H1 (cell line): ENCODE results near the gene CARD11. TPM values are rescaled to one million over a fixed set of nuclear protein-coding genes. Genes with fewer than 3 reads are reported as not detected.

Experiments used
- CTCF ChIA-PET: fragments of 300-600 bp; sonication (Branson Sonifier 250); formaldehyde crosslinking; loops from one replicate; lab custom pipeline; 2021; ENCODE audit not compliant: partially characterized antibody; lab: Charles Lee
- POLR2A ChIA-PET: fragments of 300-600 bp; sonication (Branson Sonifier 250); formaldehyde crosslinking; loops from one replicate; lab custom pipeline; 2021; ENCODE audit warnings: inconsistent platforms; ENCODE audit not compliant: partially characterized antibody; lab: Charles Lee
- DNase-seq, 2 experiments: peaks; one replicate each; pipeline versions ENCODE4 v3.0.0 to v3.0.0-alpha.2; 2010 to 2022; ENCODE audit warnings: low spot score in 2 of 2, low read depth in 1 of 2, mixed read lengths in 1 of 2
- FAIRE-seq: peaks from 2 replicates; lab custom pipeline; 2011; peaks lifted over from hg19 to GRCh38; lab: Jason Lieb, UNC
- H2AFZ ChIP-seq: 2 replicates; pipeline ENCODE4 v1.8.1; 2012; ENCODE audit warnings: low read length, inconsistent platforms
- H2AK5ac ChIP-seq: 2 replicates; pipeline ENCODE4 v1.6.1; 2013; ENCODE audit warnings: low read depth, low read length
- H2BK120ac ChIP-seq: replicated peaks from 2 replicates; pipeline ENCODE3; 2013; ENCODE audit warnings: low read depth, low read length, inconsistent platforms
- H2BK12ac ChIP-seq: 2 replicates; pipeline ENCODE4 v1.6.1; 2013; ENCODE audit warnings: low read depth, low read length
- H2BK15ac ChIP-seq: 2 replicates; pipeline ENCODE4 v1.6.1; 2013; ENCODE audit warnings: low read length
- H2BK20ac ChIP-seq: 2 replicates; pipeline ENCODE4 v1.6.1; 2013; ENCODE audit warnings: low read length
- H2BK5ac ChIP-seq: 2 replicates; pipeline ENCODE4 v1.6.1; 2013; ENCODE audit warnings: low read depth, low read length
- H3K14ac ChIP-seq: 2 replicates; pipeline ENCODE4 v1.6.1; 2013; ENCODE audit warnings: inconsistent platforms; ENCODE audit not compliant: insufficient read length
- H3K18ac ChIP-seq: 2 replicates; pipeline ENCODE4 v1.6.1; 2013; ENCODE audit warnings: low read length; ENCODE audit errors: extremely low read depth
- H3K23ac ChIP-seq: 2 replicates; pipeline ENCODE4 v1.6.1; 2013; ENCODE audit warnings: inconsistent platforms; ENCODE audit not compliant: insufficient read length
- H3K23me2 ChIP-seq: 2 replicates; pipeline ENCODE4 v1.6.1; 2013; ENCODE audit warnings: low read depth, low read length
- H3K27ac ChIP-seq: 2 replicates; pipeline ENCODE4 v1.6.1; 2011; ENCODE audit warnings: low read depth, low read length, inconsistent platforms
- H3K27me3 ChIP-seq, 4 experiments: replicated peaks in 1 of 4; 1 replicate in 1 of 4; 2 replicates in 3 of 4; pipeline versions ENCODE4 v1.6.1 to v1.8.1; 2011 to 2013; ENCODE audit warnings: low read length in 3 of 4, mild to moderate bottlenecking in 3 of 4, inconsistent platforms in 2 of 4, mixed read lengths in 2 of 4, moderate library complexity in 1 of 4; ENCODE audit not compliant: control insufficient read depth in 3 of 4, insufficient read depth in 3 of 4; ENCODE audit errors: extremely low read depth in 1 of 4
- H3K36me3 ChIP-seq, 4 experiments: 2 replicates each; pipeline versions ENCODE4 v1.6.1 to v1.8.1; 2011 to 2013; ENCODE audit warnings: mild to moderate bottlenecking in 4 of 4, low read length in 3 of 4, moderate library complexity in 2 of 4, control low read depth in 1 of 4, inconsistent platforms in 1 of 4; ENCODE audit not compliant: insufficient read depth in 4 of 4, control insufficient read depth in 2 of 4
- H3K4ac ChIP-seq: replicated peaks from 2 replicates; pipeline ENCODE3; 2013; ENCODE audit warnings: low read length, low read depth, mixed read lengths, inconsistent platforms; ENCODE audit not compliant: insufficient read length
- H3K4me1 ChIP-seq, 4 experiments: replicated peaks in 1 of 4; 1 replicate in 1 of 4; 2 replicates in 3 of 4; pipeline versions ENCODE4 v1.6.1 to v1.8.1; 2011 to 2013; ENCODE audit warnings: low read length in 3 of 4, inconsistent platforms in 2 of 4, mixed read lengths in 1 of 4; ENCODE audit not compliant: insufficient read depth in 4 of 4, control insufficient read depth in 3 of 4
- H3K4me2 ChIP-seq, 2 experiments: 2 replicates each; pipeline versions ENCODE4 v1.6.1 to v1.8.1; 2011 to 2013; ENCODE audit warnings: low read depth in 2 of 2, low read length in 2 of 2, control low read depth in 1 of 2, inconsistent platforms in 1 of 2, mild to moderate bottlenecking in 1 of 2; ENCODE audit not compliant: insufficient read depth in 1 of 2
- H3K4me3 ChIP-seq, 4 experiments: fragments of 200-600, 300-600 bp in 1 of 4; sonication (generic), shearing (Covaris generic), sonication (Bioruptor Twin) in 1 of 4; 2 replicates each; pipeline versions ENCODE4 v1.5.1 to v1.8.1; 2011 to 2016; ENCODE audit warnings: low read length in 4 of 4, low read depth in 3 of 4, control low read depth in 2 of 4, inconsistent platforms in 2 of 4, mild to moderate bottlenecking in 2 of 4, mixed read lengths in 1 of 4, moderate library complexity in 1 of 4; ENCODE audit not compliant: insufficient read depth in 2 of 4; ENCODE audit errors: extremely low read depth in 1 of 4
- H3K56ac ChIP-seq: replicated peaks from 2 replicates; pipeline ENCODE3; 2013; ENCODE audit warnings: low read depth, mild to moderate bottlenecking, mixed read lengths, low read length, inconsistent platforms; ENCODE audit not compliant: insufficient read length
- H3K79me1 ChIP-seq: 2 replicates; pipeline ENCODE4 v1.6.1; 2013; ENCODE audit warnings: low read depth, low read length, control low read depth
- H3K79me2 ChIP-seq, 2 experiments: 2 replicates each; pipeline versions ENCODE4 v1.6.1 to v1.8.1; 2012 to 2013; ENCODE audit warnings: low read length in 2 of 2, mild to moderate bottlenecking in 2 of 2, inconsistent platforms in 1 of 2; ENCODE audit not compliant: insufficient read depth in 2 of 2, control insufficient read depth in 1 of 2
- H3K9ac ChIP-seq, 4 experiments: replicated peaks in 1 of 4; 1 replicate in 1 of 4; 2 replicates in 3 of 4; pipeline versions ENCODE4 v1.6.1 to v1.8.1; 2011 to 2013; ENCODE audit warnings: low read depth in 3 of 4, low read length in 3 of 4, control low read depth in 2 of 4, mild to moderate bottlenecking in 2 of 4, moderate library complexity in 2 of 4, inconsistent platforms in 1 of 4; ENCODE audit errors: extremely low read depth in 1 of 4
- H3K9me3 ChIP-seq, 2 experiments: 2 replicates each; pipeline versions ENCODE4 v1.6.1 to v1.8.1; 2012 to 2013; ENCODE audit warnings: mild to moderate bottlenecking in 2 of 2, moderate library complexity in 2 of 2, control low read depth in 1 of 2, inconsistent platforms in 1 of 2, low read depth in 1 of 2, low read length in 1 of 2, mixed read lengths in 1 of 2; ENCODE audit not compliant: insufficient read depth in 2 of 2
- H4K20me1 ChIP-seq, 2 experiments: replicated peaks in 1 of 2; 2 replicates each; pipeline versions ENCODE3 to v1.8.1; 2011 to 2013; ENCODE audit warnings: inconsistent platforms in 2 of 2, low read length in 2 of 2, mild to moderate bottlenecking in 1 of 2; ENCODE audit not compliant: insufficient read depth in 2 of 2, control insufficient read depth in 1 of 2
- H4K5ac ChIP-seq: 2 replicates; pipeline ENCODE4 v1.6.1; 2013; ENCODE audit warnings: low read length, low read depth, mixed read lengths, inconsistent platforms; ENCODE audit not compliant: insufficient read length
- H4K8ac ChIP-seq: 2 replicates; pipeline ENCODE4 v1.8.0; 2013; ENCODE audit warnings: mild to moderate bottlenecking, moderate library complexity, low read length, inconsistent platforms; ENCODE audit not compliant: insufficient read depth; ENCODE audit errors: extremely low read depth
- H4K91ac ChIP-seq: replicated peaks from 2 replicates; pipeline ENCODE3; 2013; ENCODE audit warnings: low read length, mixed read lengths, inconsistent platforms; ENCODE audit not compliant: insufficient read length
- EP300 ChIP-seq, 2 experiments: IDR thresholded peaks; 1 replicate in 1 of 2; 2 replicates in 1 of 2; pipeline ENCODE4 v1.6.1; 2011 to 2012; ENCODE audit warnings: low read depth in 2 of 2, low read length in 2 of 2, mild to moderate bottlenecking in 2 of 2, borderline replicate concordance in 1 of 2, inconsistent platforms in 1 of 2, moderate library complexity in 1 of 2
- HDAC2 ChIP-seq, 2 experiments: fragments of 300-600 bp in 1 of 2; sonication (generic) in 1 of 2; IDR thresholded peaks; 2 replicates each; pipeline ENCODE4 v1.6.1; 2011 to 2012; ENCODE audit warnings: low read depth in 2 of 2, low read length in 2 of 2, mild to moderate bottlenecking in 2 of 2, moderate library complexity in 2 of 2, borderline replicate concordance in 1 of 2, inconsistent platforms in 1 of 2
- KDM5A ChIP-seq: fragments of 200-600 bp; IDR thresholded peaks from 2 replicates; pipeline ENCODE4 v1.7.1; 2012; ENCODE audit warnings: mild to moderate bottlenecking, low read length, inconsistent platforms, mixed read lengths
- NRF1 ChIP-seq: IDR thresholded peaks from 2 replicates; pipeline ENCODE4 v1.6.1; 2011; ENCODE audit warnings: mild to moderate bottlenecking, low read depth, low read length, improper control_type of control experiment
- POU5F1 ChIP-seq: IDR thresholded peaks from 2 replicates; pipeline ENCODE4 v1.6.1; 2011; ENCODE audit warnings: low read depth, mild to moderate bottlenecking, low read length, moderate library complexity
- SIRT6 ChIP-seq: IDR thresholded peaks from one replicate; pipeline ENCODE4 v1.7.1; 2012; ENCODE audit warnings: low read length, inconsistent platforms
- TAF7 ChIP-seq: optimal IDR thresholded peaks from 2 replicates; pipeline ENCODE3; 2011; ENCODE audit warnings: low read depth, mild to moderate bottlenecking, inconsistent platforms, low read length, moderate library complexity, borderline replicate concordance
- WGBS, 2 experiments: shearing (Covaris generic) in 1 of 2; methylation state at CpG; one replicate each; pipeline versions ENCODE4 v1.1.6 to v1.1.7; 2013 to 2015; ENCODE audit warnings: low lambda C conversion rate in 2 of 2, mixed read lengths in 2 of 2, inconsistent platforms in 1 of 2, low coverage in 1 of 2, missing lambda C conversion rate in 1 of 2; ENCODE audit not compliant: insufficient replicate concordance in 2 of 2, insufficient coverage in 1 of 2, insufficient read length in 1 of 2; ENCODE audit errors: extremely low coverage in 1 of 2, missing lambda C conversion rate in 1 of 2; 5-methylcytosine and 5-hydroxymethylcytosine counted together
- polyA plus RNA-seq, 7 experiments: library from polyadenylated mRNA; depleted of rRNA in 3 of 7; stranded (reverse) in 5 of 7; unstranded in 2 of 7; fragments of >200 nt in 5 of 7; fragments of 200-250 nt in 2 of 7; gene quantifications; 1 replicate in 5 of 7; 2 replicates in 1 of 7; 4 replicates in 1 of 7; pipeline versions ENCODE4 v1.2.1 to v1.2.3, GENCODE V29; 2011 to 2013; ENCODE audit warnings: missing spikeins in 2 of 7, mixed read lengths in 2 of 7
- total RNA-seq: library from RNA; stranded (reverse); fragmentation: NEBNext Ultra II Directional; extraction: Animal tissue kit (Norgen Biotek cat#: 25700); gene quantifications from 2 replicates; pipeline ENCODE4 v1.2.1, GENCODE V29; 2021
- TF ChIP-seq, protein P1 (sequence below): IDR thresholded peaks from 2 replicates; pipeline ENCODE4 v1.6.1; 2012; ENCODE audit warnings: inconsistent platforms
- TF ChIP-seq, protein P2 (sequence below), 3 experiments: IDR thresholded peaks; 1 replicate in 2 of 3; 2 replicates in 1 of 3; pipeline versions ENCODE4 v1.5.1 to v1.6.1; 2011; ENCODE audit warnings: low read length in 3 of 3, mild to moderate bottlenecking in 3 of 3, inconsistent platforms in 2 of 3, low read depth in 1 of 3, moderate library complexity in 1 of 3; ENCODE audit not compliant: insufficient read depth in 1 of 3; ENCODE audit errors: control extremely low read depth in 1 of 3
- TF ChIP-seq, protein P3 (sequence below): IDR thresholded peaks from 2 replicates; pipeline ENCODE4 v1.6.1; 2012; ENCODE audit warnings: inconsistent platforms

The CARD11 gene
- total and polyA plus RNA-seq, 2 of the 8 experiments (the other 6 are each of a cell fraction or from before 2014, with no cell fraction given), result 12.6 to 29.8 TPM

DNA sequence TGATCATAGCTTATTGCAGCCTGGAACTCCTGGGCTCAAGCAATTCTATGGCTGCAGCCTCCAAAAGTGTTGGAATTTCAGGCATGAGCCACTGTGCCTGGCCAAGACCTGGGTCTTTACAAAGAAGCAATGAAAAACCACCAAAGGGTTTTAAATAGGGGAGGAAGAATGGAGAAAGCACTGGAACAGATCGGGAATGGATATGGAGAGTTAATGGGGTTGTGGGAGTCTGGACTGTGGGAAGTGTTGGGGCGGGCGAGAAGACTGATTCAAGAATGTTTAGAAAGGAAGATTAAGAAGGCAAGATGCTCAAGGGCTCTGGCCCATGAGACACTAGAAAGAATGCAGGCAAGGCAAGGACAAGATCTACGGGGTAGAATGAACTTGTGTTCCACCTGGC, 98.5 kb downstream of the CARD11 start:
- Histone ChIP-seq H4K20me1 (no peaks in the 10 kb centered on the region), H3K4ac (no peak overlapping the region), H3K9me3 (peaks cover 0 to 14% of the 10 kb centered on the region in 2 experiments; a peak in 3 of 4 replicates), H3K79me1 (no peaks in the 10 kb centered on the region), H3K79me2 (no peaks in the 10 kb centered on the region), H2BK20ac (no peak overlapping the region), H3K27me3 (peaks cover 0 to 2% (median 0%) of the 10 kb centered on the region in 4 experiments; a peak in 1 of 7 replicates), H3K4me3 (no peak overlapping the region), H3K36me3 (no peaks in the 10 kb centered on the region; a peak in 2 of 8 replicates), H3K4me1 (no peaks in the 10 kb centered on the region), H3K23me2 (peaks cover 2% of the 10 kb centered on the region; the same call in 1 of the 2 replicates), H2AK5ac (no peak overlapping the region), H2BK120ac (no peak overlapping the region), H2BK12ac (no peak overlapping the region), H3K18ac (no peak overlapping the region), H2BK15ac (no peak overlapping the region), H4K5ac (no peak overlapping the region), H3K27ac (no peak overlapping the region), H3K4me2 (no peak overlapping the region), H2BK5ac (no peak overlapping the region), H2AFZ (no peak overlapping the region), H3K14ac (no peak overlapping the region), H3K9ac (no peak overlapping the region), H3K56ac (no peak overlapping the region), H4K91ac (no peak overlapping the region), H4K8ac (no peak overlapping the region), H3K23ac (no peak overlapping the region)
- 96% methylated on average over 4 of the region's 4 CpGs; no CpG with 5 or more reads in 1 of the 2 experiments for WGBS, 2 experiments
- POLR2A ChIA-PET, result no interaction called here
- DNase-seq, result no peak
- FAIRE-seq, result no peak
- CTCF ChIA-PET, result no interaction called here
- TF ChIP-seq POU5F1, result no peak
- TF ChIP-seq, protein P1, sequence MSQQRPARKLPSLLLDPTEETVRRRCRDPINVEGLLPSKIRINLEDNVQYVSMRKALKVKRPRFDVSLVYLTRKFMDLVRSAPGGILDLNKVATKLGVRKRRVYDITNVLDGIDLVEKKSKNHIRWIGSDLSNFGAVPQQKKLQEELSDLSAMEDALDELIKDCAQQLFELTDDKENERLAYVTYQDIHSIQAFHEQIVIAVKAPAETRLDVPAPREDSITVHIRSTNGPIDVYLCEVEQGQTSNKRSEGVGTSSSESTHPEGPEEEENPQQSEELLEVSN, result no peak
- TF ChIP-seq EP300 (IDR thresholded peaks at IDR 0.05; ENCODE audit: borderline replicate concordance in 1 of 2, low read depth in 2 of 2, low read length in 2 of 2), result no peak
- TF ChIP-seq, protein P2, sequence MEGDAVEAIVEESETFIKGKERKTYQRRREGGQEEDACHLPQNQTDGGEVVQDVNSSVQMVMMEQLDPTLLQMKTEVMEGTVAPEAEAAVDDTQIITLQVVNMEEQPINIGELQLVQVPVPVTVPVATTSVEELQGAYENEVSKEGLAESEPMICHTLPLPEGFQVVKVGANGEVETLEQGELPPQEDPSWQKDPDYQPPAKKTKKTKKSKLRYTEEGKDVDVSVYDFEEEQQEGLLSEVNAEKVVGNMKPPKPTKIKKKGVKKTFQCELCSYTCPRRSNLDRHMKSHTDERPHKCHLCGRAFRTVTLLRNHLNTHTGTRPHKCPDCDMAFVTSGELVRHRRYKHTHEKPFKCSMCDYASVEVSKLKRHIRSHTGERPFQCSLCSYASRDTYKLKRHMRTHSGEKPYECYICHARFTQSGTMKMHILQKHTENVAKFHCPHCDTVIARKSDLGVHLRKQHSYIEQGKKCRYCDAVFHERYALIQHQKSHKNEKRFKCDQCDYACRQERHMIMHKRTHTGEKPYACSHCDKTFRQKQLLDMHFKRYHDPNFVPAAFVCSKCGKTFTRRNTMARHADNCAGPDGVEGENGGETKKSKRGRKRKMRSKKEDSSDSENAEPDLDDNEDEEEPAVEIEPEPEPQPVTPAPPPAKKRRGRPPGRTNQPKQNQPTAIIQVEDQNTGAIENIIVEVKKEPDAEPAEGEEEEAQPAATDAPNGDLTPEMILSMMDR (IDR thresholded peaks at IDR 0.05; ENCODE audit: control extremely low read depth in 1 of 3, insufficient read depth in 1 of 3, low read depth in 1 of 3, low read length in 3 of 3), result no peak
- no peak for TF ChIP-seq HDAC2 (IDR thresholded peaks at IDR 0.05; ENCODE audit: borderline replicate concordance in 1 of 2, low read depth in 2 of 2, low read length in 2 of 2)
- TF ChIP-seq, protein P3, sequence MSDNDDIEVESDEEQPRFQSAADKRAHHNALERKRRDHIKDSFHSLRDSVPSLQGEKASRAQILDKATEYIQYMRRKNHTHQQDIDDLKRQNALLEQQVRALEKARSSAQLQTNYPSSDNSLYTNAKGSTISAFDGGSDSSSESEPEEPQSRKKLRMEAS, result no peak
- no peak for TF ChIP-seq KDM5A
- no peak for TF ChIP-seq SIRT6
- TF ChIP-seq TAF7, result no peak
- TF ChIP-seq NRF1, result no peak
